ENCODE measurements around the gene PSMG3. TPM values are rescaled to one million over a fixed set of nuclear protein-coding genes. Genes with fewer than 3 reads are reported as not detected.
A peak's percentile ranks its signal among the peaks of the same experiment; 100 is the strongest.

PSMG3 gene
- polyA plus RNA-seq, 1 donor (not counting 4 experiments of a cell fraction or from before 2014, with no cell fraction given) = 49.6 TPM

DNA sequence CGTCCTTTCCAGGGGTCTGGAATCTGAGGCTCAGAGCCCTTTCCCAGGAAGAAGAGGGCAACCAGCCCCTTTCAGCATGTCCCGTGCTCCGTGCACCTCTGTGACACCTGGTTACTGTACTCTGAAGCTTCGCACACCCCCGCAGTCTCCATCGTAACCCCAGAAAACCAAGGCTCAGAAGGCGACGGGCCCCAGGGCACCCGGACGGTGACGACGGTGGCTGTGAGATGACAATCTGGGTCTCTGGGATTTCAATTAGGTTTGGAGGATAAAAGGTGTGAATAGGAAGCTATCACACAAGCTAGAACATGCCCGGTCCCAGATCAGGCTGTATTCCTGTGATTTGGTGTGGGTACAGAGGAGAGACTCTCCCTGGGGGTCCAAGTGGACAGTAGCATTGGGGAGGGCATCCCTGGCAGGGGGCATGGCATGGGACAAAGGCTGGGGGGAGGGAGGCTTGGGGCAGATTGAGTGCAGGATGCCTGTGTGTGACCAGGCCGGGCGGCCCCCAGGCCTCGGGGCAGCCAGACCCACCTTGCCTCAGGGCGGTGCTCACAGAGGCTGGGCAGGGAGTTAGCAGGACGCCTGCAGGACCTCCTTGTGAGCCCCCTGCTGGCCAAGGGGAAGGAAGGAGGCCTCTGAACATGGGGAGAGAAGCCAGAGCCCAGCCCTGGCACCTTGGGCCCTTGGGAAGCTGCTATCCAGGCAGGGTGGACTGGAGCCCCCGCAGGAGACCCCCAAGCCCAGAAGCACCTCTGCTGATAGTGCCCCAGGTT lies 23.4 kb upstream of the PSMG3 start:
- H3K9me3 ChIP-seq (ENCODE audit: control insufficient read depth, low read depth, low read length) = peaks cover 5% of the 10 kb centered on the region
- H4K20me1 ChIP-seq (ENCODE audit: control insufficient read depth, extremely low read depth, insufficient read depth, low read length) = peaks cover 5% of the 10 kb centered on the region
- H3K27me3 ChIP-seq (ENCODE audit: control insufficient read depth, extremely low read depth, insufficient read depth, low read length) = peaks cover 41% of the 10 kb centered on the region
- DNase-seq (ENCODE audit: low read depth, low spot score) (no peak), FAIRE-seq (no peak)
- TF ChIP-seq EZH2 (IDR thresholded peaks at IDR 0.05; ENCODE audit: low read length) = no peak
- TF ChIP-seq, protein P1, sequence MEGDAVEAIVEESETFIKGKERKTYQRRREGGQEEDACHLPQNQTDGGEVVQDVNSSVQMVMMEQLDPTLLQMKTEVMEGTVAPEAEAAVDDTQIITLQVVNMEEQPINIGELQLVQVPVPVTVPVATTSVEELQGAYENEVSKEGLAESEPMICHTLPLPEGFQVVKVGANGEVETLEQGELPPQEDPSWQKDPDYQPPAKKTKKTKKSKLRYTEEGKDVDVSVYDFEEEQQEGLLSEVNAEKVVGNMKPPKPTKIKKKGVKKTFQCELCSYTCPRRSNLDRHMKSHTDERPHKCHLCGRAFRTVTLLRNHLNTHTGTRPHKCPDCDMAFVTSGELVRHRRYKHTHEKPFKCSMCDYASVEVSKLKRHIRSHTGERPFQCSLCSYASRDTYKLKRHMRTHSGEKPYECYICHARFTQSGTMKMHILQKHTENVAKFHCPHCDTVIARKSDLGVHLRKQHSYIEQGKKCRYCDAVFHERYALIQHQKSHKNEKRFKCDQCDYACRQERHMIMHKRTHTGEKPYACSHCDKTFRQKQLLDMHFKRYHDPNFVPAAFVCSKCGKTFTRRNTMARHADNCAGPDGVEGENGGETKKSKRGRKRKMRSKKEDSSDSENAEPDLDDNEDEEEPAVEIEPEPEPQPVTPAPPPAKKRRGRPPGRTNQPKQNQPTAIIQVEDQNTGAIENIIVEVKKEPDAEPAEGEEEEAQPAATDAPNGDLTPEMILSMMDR (optimal IDR thresholded peaks at IDR 0.05 in 1 of 3, IDR thresholded peaks at IDR 0.05 in 1 of 3, conservative IDR thresholded peaks at IDR 0.05 in 1 of 3; ENCODE audit: extremely low read depth in 1 of 3, insufficient read depth in 2 of 3, low read length in 3 of 3) = peak in 1 of 3 experiments; percentile 40
- no peaks in the 10 kb centered on the region for H3K79me2 ChIP-seq (ENCODE audit: control insufficient read depth, insufficient read depth, low read length)
- no peak overlapping the region for H3K4me3 ChIP-seq (ENCODE audit: control insufficient read depth in 2 of 3, extremely low read depth in 1 of 3, insufficient read depth in 2 of 3, low read depth in 1 of 3, low read length in 3 of 3)
- no peaks in the 10 kb centered on the region for H3K9me1 ChIP-seq (ENCODE audit: control insufficient read depth, extremely low read depth, insufficient read depth, low read length)
- H3K9ac ChIP-seq (ENCODE audit: control insufficient read depth, extremely low read depth, insufficient read depth, low read length) = no peak overlapping the region
- dilution Hi-C loops (cut with MboI; ENCODE audit: extremely low pct_ligation_motif_present, low sequenced_read_pairs) = no loop called here
- H3K4me2 ChIP-seq (ENCODE audit: control insufficient read depth, extremely low read depth, insufficient read depth, low read depth, low read length) = no peak overlapping the region
- no peak overlapping the region for H3K27ac ChIP-seq (ENCODE audit: control insufficient read depth, insufficient read depth, low read length)
- no peaks in the 10 kb centered on the region for H3K36me3 ChIP-seq (ENCODE audit: control insufficient read depth in 2 of 2, extremely low read depth in 1 of 2, insufficient read depth in 2 of 2, low read length in 2 of 2)
- H3K4me1 ChIP-seq (ENCODE audit: control insufficient read depth, extremely low read depth, insufficient read depth, low read length) = peaks cover 3% of the 10 kb centered on the region
- no peak overlapping the region for H2AFZ ChIP-seq (ENCODE audit: control insufficient read depth, low read length)

DNA sequence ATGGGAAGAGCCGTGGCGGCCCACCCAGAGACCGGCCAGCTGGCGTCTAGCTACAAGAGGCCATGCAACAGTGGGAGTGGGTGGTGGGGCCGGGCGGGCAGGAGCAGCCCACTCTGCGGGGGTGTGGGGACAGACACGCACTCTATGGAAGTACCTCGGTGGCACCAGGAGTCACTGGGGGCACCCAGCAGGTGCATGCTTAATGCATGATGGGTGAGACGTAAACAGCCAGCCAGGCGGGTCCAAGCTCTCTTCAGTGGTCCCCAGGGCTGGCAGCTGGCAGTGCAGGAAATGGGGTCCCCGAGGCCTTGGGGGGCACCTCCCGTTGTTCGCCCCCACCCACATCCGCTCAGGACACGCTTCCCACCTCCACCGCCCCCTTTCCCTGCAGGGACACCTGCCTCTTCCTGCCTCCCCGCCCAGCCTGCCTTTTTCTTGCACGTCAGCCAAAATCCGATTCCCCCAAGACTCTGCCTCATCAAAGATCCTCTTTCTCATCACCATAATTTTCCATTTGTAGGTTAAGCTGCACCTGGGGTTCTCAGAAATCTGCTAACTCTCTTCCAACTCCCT lies 22.6 kb upstream of the PSMG3 start:
- no peak overlapping the region for H3K9ac ChIP-seq (ENCODE audit: control insufficient read depth, extremely low read depth, insufficient read depth, low read length)
- H2AFZ ChIP-seq (ENCODE audit: control insufficient read depth, low read length) = no peak overlapping the region
- H3K4me2 ChIP-seq (ENCODE audit: control insufficient read depth, extremely low read depth, insufficient read depth, low read depth, low read length) = no peak overlapping the region
- no peak for FAIRE-seq
- no peaks in the 10 kb centered on the region for H3K79me2 ChIP-seq (ENCODE audit: control insufficient read depth, insufficient read depth, low read length)
- DNase-seq (ENCODE audit: low read depth, low spot score) = no peak
- no peak overlapping the region for H3K4me3 ChIP-seq (ENCODE audit: control insufficient read depth in 2 of 3, extremely low read depth in 1 of 3, insufficient read depth in 2 of 3, low read depth in 1 of 3, low read length in 3 of 3)
- no peaks in the 10 kb centered on the region for H3K36me3 ChIP-seq (ENCODE audit: control insufficient read depth in 2 of 2, extremely low read depth in 1 of 2, insufficient read depth in 2 of 2, low read length in 2 of 2)
- no peak for TF ChIP-seq EZH2 (IDR thresholded peaks at IDR 0.05; ENCODE audit: low read length)
- TF ChIP-seq, protein P1 (optimal IDR thresholded peaks at IDR 0.05 in 1 of 3, IDR thresholded peaks at IDR 0.05 in 1 of 3, conservative IDR thresholded peaks at IDR 0.05 in 1 of 3; ENCODE audit: extremely low read depth in 1 of 3, insufficient read depth in 2 of 3, low read length in 3 of 3) = no peak
- H3K27ac ChIP-seq (ENCODE audit: control insufficient read depth, insufficient read depth, low read length) = no peak overlapping the region
- H3K9me3 ChIP-seq (ENCODE audit: control insufficient read depth, low read depth, low read length) = peaks cover 5% of the 10 kb centered on the region
- H3K4me1 ChIP-seq (ENCODE audit: control insufficient read depth, extremely low read depth, insufficient read depth, low read length) = peaks cover 3% of the 10 kb centered on the region
- dilution Hi-C loops (cut with MboI; ENCODE audit: extremely low pct_ligation_motif_present, low sequenced_read_pairs) = no loop called here
- H3K27me3 ChIP-seq (ENCODE audit: control insufficient read depth, extremely low read depth, insufficient read depth, low read length) = peaks cover 48% of the 10 kb centered on the region
- H4K20me1 ChIP-seq (ENCODE audit: control insufficient read depth, extremely low read depth, insufficient read depth, low read length) = peaks cover 5% of the 10 kb centered on the region
- H3K9me1 ChIP-seq (ENCODE audit: control insufficient read depth, extremely low read depth, insufficient read depth, low read length) = no peaks in the 10 kb centered on the region
